Measurements from ENCODE around the gene EZH2.

GRCh38 chr7:148886844-148887243 lies 2.8 kb upstream of the EZH2 start:
- TF ChIP-seq, protein P1, sequence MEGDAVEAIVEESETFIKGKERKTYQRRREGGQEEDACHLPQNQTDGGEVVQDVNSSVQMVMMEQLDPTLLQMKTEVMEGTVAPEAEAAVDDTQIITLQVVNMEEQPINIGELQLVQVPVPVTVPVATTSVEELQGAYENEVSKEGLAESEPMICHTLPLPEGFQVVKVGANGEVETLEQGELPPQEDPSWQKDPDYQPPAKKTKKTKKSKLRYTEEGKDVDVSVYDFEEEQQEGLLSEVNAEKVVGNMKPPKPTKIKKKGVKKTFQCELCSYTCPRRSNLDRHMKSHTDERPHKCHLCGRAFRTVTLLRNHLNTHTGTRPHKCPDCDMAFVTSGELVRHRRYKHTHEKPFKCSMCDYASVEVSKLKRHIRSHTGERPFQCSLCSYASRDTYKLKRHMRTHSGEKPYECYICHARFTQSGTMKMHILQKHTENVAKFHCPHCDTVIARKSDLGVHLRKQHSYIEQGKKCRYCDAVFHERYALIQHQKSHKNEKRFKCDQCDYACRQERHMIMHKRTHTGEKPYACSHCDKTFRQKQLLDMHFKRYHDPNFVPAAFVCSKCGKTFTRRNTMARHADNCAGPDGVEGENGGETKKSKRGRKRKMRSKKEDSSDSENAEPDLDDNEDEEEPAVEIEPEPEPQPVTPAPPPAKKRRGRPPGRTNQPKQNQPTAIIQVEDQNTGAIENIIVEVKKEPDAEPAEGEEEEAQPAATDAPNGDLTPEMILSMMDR (conservative IDR thresholded peaks at IDR 0.05; ENCODE audit: low read depth, low read length): no peak
- no peak for TF ChIP-seq EZH2 (IDR thresholded peaks at IDR 0.05; ENCODE audit: low read length, unreplicated experiment)

Data from PC-3 (cell line).